ENCODE data around the gene WDR64. TPM values are rescaled to one million over a fixed set of nuclear protein-coding genes. Genes with fewer than 3 reads are reported as not detected.
A peak's percentile ranks its signal among the peaks of the same experiment; 100 is the strongest.

The WDR64 gene
- total RNA-seq, 1 experiment from 2014 or later = not detected

- no peak for DNase-seq (ENCODE audit: low read depth)
Measured at GRCh38 chr1:241630899-241631298, 21.2 kb upstream of the WDR64 start.

- DNase-seq (ENCODE audit: low read depth) = no peak
Measured at GRCh38 chr1:241631674-241632073, 20.4 kb upstream of the WDR64 start.

- no peak for DNase-seq (ENCODE audit: low read depth)
Measured at GRCh38 chr1:241632987-241633386, 19.1 kb upstream of the WDR64 start.

GRCh38 chr1:241635556-241636152 is 16.4 kb upstream of the WDR64 start:
- DNase-seq (ENCODE audit: low read depth) = no peak

GRCh38 chr1:241636291-241636690 is 15.8 kb upstream of the WDR64 start:
- DNase-seq (ENCODE audit: low read depth) = no peak

- DNase-seq (ENCODE audit: low read depth) = no peak
Measured at GRCh38 chr1:241637046-241637590, 15.0 kb upstream of the WDR64 start.

- no peak for DNase-seq (ENCODE audit: low read depth)
Measured at GRCh38 chr1:241637604-241638003, 14.5 kb upstream of the WDR64 start.

GRCh38 chr1:241638099-241638682 is 13.9 kb upstream of the WDR64 start:
- DNase-seq (ENCODE audit: low read depth) = no peak

- no peak for DNase-seq (ENCODE audit: low read depth)
Measured at GRCh38 chr1:241638909-241639622, 13.0 kb upstream of the WDR64 start.

- DNase-seq (ENCODE audit: low read depth) = peak; percentile 48
Measured at GRCh38 chr1:241639623-241640148, 12.4 kb upstream of the WDR64 start.

GRCh38 chr1:241640149-241640866 is 11.8 kb upstream of the WDR64 start, which contains the start of the genes CHML and OPN3:
TSS of gene CHML (minus strand) at chr1:241640369. CDS start at chr1:241635766, 4,603 bp downstream.
TSS of gene OPN3 (minus strand) at chr1:241640369. CDS start at chr1:241640254, 115 bp downstream.
- DNase-seq (ENCODE audit: low read depth) = peak; percentile 53

GRCh38 chr1:241640867-241641622 is 11.0 kb upstream of the WDR64 start:
- DNase-seq (ENCODE audit: low read depth) = peak; percentile 11

- DNase-seq (ENCODE audit: low read depth) = peak; percentile 73
Measured at GRCh38 chr1:241641773-241642592, 10.1 kb upstream of the WDR64 start.

GRCh38 chr1:241642593-241642944 is 9.5 kb upstream of the WDR64 start:
- DNase-seq (ENCODE audit: low read depth) = no peak

- DNase-seq (ENCODE audit: low read depth) = no peak
Measured at GRCh38 chr1:241644259-241644658, 7.8 kb upstream of the WDR64 start.

GRCh38 chr1:241645199-241645598 is 6.9 kb upstream of the WDR64 start:
- no peak for DNase-seq (ENCODE audit: low read depth)

GRCh38 chr1:241646201-241646600 is 5.9 kb upstream of the WDR64 start:
- DNase-seq (ENCODE audit: low read depth) = no peak

GRCh38 chr1:241647658-241648057 is 4.4 kb upstream of the WDR64 start:
- peak; percentile 81 for DNase-seq (ENCODE audit: low read depth)

- no peak for DNase-seq (ENCODE audit: low read depth)
Measured at GRCh38 chr1:241648159-241648558, 3.9 kb upstream of the WDR64 start.

GRCh38 chr1:241654019-241654418 is 1.9 kb downstream of the WDR64 start:
- DNase-seq (ENCODE audit: low read depth) = no peak
